ENCODE measurements around the gene SCAP.
A peak's percentile ranks its signal among the peaks of the same experiment; 100 is the strongest.

Gene SCAP

DNA sequence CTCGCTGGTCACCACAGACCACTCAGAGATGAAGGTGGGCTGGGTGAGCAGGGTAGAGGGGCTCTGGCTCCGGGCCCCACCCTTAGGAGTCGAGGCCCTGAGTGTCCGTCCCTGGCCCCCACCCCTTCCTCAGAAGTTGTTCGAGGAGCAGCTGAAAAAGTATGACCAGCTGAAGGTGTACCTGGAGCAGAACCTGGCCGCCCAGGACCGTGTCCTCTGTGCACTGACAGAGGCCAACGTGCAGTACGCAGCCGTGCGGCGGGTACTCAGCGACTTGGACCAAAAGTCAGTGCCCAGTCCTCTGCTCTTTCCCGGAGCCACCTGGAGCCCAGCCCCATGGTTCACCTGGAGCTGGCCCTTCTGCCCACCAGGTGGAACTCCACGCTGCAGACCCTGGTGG is 66.5 kb downstream of the SCAP start:
- Mint-ChIP-seq H3K9me3 (no peaks in the 10 kb centered on the region), H3K36me3 (ENCODE audit: low read depth) (peaks cover 10% of the 10 kb centered on the region), H3K4me1 (no peaks in the 10 kb centered on the region), H3K27ac (no peak overlapping the region), H3K4me3 (no peak overlapping the region), H3K27me3 (no peaks in the 10 kb centered on the region)
- ATAC-seq, result no peak
- DNase-seq, result no peak

DNA sequence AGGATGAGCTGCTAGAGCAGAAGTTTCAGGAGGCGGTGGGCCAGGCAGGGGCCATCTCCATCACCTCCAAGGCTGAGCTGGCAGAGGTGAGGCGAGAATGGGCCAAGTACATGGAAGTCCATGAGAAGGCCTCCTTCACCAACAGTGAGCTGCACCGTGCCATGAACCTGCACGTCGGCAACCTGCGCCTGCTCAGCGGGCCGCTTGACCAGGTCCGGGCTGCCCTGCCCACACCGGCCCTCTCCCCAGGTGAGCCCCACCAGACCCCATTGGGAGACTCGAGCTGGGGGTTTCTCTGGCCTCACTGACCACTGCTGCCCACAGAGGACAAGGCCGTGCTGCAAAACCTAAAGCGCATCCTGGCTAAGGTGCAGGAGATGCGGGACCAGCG is 66.9 kb downstream of the SCAP start:
- no peak overlapping the region for H3K4me3 Mint-ChIP-seq
- no peaks in the 10 kb centered on the region for H3K4me1 Mint-ChIP-seq
- ATAC-seq, result no peak
- DNase-seq, result no peak
- no peaks in the 10 kb centered on the region for H3K27me3 Mint-ChIP-seq
- peaks cover 10% of the 10 kb centered on the region for H3K36me3 Mint-ChIP-seq (ENCODE audit: low read depth)
- H3K9me3 Mint-ChIP-seq, result no peaks in the 10 kb centered on the region
- no peak overlapping the region for H3K27ac Mint-ChIP-seq

DNA sequence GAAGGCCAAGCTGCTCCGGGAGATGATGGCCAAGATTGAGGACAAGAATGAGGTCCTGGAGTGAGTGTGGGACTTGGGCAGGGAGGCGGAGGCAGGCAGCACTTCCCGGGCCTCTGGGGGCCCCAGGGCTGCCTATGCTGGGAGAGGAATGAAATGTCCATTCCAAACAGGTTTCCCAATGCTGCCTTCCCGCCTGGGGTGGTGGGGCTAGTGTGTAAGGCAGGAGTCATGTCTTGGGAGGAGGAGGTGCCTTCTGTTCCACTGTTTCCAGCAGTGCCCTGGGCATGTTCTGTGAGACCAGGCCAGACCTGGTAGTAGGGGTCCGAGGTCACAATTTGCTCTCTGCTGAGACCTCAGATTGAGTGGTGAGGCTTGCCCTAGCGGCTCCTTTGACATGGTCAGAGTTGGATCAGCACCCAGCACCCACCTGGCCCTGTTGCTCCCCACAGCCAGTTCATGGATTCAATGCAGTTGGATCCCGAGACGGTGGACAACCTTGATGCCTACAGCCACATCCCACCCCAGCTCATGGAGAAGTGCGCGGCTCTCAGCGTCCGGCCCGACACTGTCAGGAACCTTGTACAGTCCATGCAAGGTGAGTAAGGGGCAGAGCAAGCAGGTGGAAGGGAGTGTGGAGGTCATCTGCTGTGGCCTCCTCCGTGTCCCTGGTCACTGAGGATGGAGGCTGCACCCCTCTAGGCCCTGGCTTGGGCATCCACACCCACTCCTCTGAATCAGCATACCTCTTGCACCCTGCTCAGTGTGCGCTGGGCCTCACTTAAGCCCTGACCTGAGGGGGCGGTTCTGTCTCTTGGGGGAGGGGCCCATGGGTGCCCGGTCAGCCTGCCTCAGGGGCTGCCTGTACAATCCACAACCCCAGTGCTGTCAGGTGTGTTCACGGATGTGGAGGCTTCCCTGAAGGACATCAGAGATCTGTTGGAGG is 67.6 kb downstream of the SCAP start:
- ATAC-seq (no peak), DNase-seq (no peak)
- Mint-ChIP-seq H3K36me3 (ENCODE audit: low read depth) (peaks cover 7% of the 10 kb centered on the region), H3K9me3 (no peaks in the 10 kb centered on the region), H3K4me3 (no peak overlapping the region), H3K4me1 (no peaks in the 10 kb centered on the region), H3K27me3 (no peaks in the 10 kb centered on the region), H3K27ac (peak overlapping the region; percentile 22)

- Mint-ChIP-seq H3K9me3 (no peaks in the 10 kb centered on the region), H3K36me3 (ENCODE audit: low read depth) (peaks cover 4% of the 10 kb centered on the region), H3K27me3 (no peaks in the 10 kb centered on the region), H3K4me3 (no peak overlapping the region), H3K4me1 (no peaks in the 10 kb centered on the region), H3K27ac (no peak overlapping the region)
- DNase-seq, result no peak
- ATAC-seq, result no peak
Observed at GRCh38 chr3:47407237-47407636, 68.5 kb downstream of the SCAP start.

DNA sequence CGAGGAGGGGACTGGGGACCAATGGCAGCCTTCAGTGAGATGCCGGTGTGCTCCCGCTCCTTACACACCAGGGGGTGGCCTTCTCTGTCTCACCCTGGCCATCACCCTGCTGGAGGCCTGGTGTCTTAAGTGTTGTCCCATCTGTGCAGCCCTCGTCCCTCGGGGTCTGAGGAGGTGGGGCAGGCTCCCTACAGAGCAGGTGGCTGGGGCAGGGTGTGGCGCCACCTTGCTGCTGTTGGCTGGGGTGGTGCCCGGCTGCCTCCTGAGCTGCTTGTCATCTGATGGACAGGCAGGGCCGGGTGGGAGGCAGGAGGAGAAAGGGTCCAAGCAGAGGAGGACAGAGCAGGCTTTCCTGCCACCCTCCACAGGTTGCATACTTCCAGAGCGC is 69.0 kb downstream of the SCAP start:
- no peak overlapping the region for H3K27ac Mint-ChIP-seq
- no peak for DNase-seq
- H3K27me3 Mint-ChIP-seq, result no peaks in the 10 kb centered on the region
- no peak for ATAC-seq
- no peaks in the 10 kb centered on the region for H3K9me3 Mint-ChIP-seq
- H3K36me3 Mint-ChIP-seq (ENCODE audit: low read depth), result peaks cover 4% of the 10 kb centered on the region
- no peaks in the 10 kb centered on the region for H3K4me1 Mint-ChIP-seq
- H3K4me3 Mint-ChIP-seq, result no peak overlapping the region

GRCh38 chr3:47405820-47406761 is 69.7 kb downstream of the SCAP start:
- Mint-ChIP-seq H3K27me3 (no peaks in the 10 kb centered on the region), H3K4me1 (no peaks in the 10 kb centered on the region), H3K9me3 (no peaks in the 10 kb centered on the region), H3K27ac (no peak overlapping the region), H3K4me3 (no peak overlapping the region), H3K36me3 (ENCODE audit: low read depth) (peaks cover 4% of the 10 kb centered on the region)
- ATAC-seq, result no peak
- no peak for DNase-seq

GRCh38 chr3:47404955-47405790 is 70.6 kb downstream of the SCAP start:
- H3K36me3 Mint-ChIP-seq (ENCODE audit: low read depth), result peaks cover 4% of the 10 kb centered on the region
- no peaks in the 10 kb centered on the region for H3K27me3 Mint-ChIP-seq
- no peaks in the 10 kb centered on the region for H3K9me3 Mint-ChIP-seq
- H3K4me3 Mint-ChIP-seq, result no peak overlapping the region
- no peaks in the 10 kb centered on the region for H3K4me1 Mint-ChIP-seq
- no peak overlapping the region for H3K27ac Mint-ChIP-seq
- ATAC-seq (no peak), DNase-seq (no peak)

GRCh38 chr3:47404431-47404876 is 71.3 kb downstream of the SCAP start:
- peaks cover 4% of the 10 kb centered on the region for H3K36me3 Mint-ChIP-seq (ENCODE audit: low read depth)
- no peak for ATAC-seq
- no peak for DNase-seq
- no peak overlapping the region for H3K27ac Mint-ChIP-seq
- no peaks in the 10 kb centered on the region for H3K9me3 Mint-ChIP-seq
- no peak overlapping the region for H3K4me3 Mint-ChIP-seq
- no peaks in the 10 kb centered on the region for H3K4me1 Mint-ChIP-seq
- H3K27me3 Mint-ChIP-seq, result no peaks in the 10 kb centered on the region

DNA sequence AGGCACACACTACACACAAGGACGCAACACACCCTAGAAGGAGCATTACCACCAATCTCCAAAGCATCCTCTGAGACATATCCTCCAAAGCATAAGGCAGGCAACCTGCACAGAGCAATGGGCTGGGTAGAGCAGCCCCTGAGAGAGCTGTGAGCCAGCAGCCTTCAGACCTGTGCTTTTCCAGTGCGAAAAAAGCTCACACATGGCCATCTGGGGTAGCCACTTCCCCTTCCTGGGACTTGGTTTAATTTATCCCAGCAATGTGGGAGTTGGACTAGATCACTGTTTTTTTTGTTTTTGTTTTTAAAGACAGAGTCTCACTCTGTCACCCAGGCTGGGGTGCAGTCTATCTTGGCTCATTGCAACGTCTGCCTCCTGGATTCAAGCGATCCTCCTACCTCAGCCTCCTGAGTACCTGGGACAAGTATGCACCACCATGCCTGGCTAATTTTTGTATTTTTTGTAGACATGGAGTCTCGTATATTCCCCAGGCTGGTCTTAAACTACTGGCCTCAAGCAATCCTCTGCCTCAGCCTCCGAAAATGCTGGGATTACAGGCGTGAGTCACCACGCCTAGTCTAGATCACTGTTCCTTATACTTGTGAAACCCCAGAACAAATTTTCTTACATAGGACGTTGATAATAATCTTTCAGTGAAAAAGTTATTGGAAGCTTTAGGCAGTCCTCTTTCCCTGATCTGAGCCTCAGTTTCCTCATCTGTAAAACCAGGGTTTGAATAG is 76.0 kb downstream of the SCAP start:
- Mint-ChIP-seq H3K27ac (no peak overlapping the region), H3K4me3 (no peak overlapping the region), H3K27me3 (no peaks in the 10 kb centered on the region), H3K36me3 (ENCODE audit: low read depth) (peaks cover 14% of the 10 kb centered on the region), H3K9me3 (no peaks in the 10 kb centered on the region), H3K4me1 (peaks cover 5% of the 10 kb centered on the region)
- DNase-seq (no peak), ATAC-seq (no peak)

GRCh38 chr3:47399016-47399415 is 76.7 kb downstream of the SCAP start:
- no peak for ATAC-seq
- Mint-ChIP-seq H3K27ac (no peak overlapping the region), H3K36me3 (ENCODE audit: low read depth) (peaks cover 14% of the 10 kb centered on the region), H3K9me3 (no peaks in the 10 kb centered on the region), H3K4me1 (peaks cover 6% of the 10 kb centered on the region), H3K4me3 (no peak overlapping the region), H3K27me3 (no peaks in the 10 kb centered on the region)
- DNase-seq, result no peak

DNA sequence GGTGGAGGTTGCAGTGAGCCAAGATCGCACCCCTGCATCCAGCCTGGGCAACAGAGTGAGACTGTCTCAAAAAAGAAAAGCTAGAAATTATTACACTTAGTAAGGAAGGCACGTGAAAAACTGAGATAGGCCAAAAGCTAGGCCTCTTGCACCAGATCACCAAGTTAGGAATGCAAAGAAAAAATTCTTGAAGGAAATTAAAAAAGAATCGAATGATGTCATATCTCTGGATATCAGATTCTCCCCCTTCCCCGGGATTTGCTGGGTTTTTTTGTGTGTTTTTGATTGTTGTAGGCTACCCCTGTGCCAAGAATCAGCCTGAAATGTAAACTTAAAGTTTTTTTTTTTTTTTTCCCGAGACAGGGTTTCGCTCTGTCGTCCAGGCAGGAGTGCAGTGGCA is 77.5 kb downstream of the SCAP start:
- Mint-ChIP-seq H3K27ac (no peak overlapping the region), H3K36me3 (ENCODE audit: low read depth) (peaks cover 14% of the 10 kb centered on the region)

DNA sequence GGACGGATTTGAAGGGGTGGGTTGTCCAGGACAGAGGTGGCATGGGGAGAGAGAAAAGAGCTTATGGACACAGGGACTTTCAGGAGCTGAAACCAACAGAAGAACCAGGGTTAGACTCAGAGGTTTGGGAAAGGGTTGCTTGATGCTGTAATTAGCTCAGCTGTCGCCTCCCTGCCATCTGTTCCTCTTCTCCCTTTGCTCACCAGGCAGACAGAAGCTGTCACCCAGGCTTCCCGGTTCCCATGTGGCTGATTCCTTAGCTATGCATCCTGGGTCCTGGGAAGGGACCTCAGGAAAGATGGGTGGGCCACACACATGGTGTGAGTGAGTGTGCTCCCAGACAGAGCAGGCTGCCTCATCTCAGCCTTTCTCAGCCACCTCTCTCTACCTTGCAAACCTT is 80.9 kb downstream of the SCAP start:
- peaks cover 11% of the 10 kb centered on the region for H3K4me1 Mint-ChIP-seq
- ATAC-seq (no peak), DNase-seq (no peak)
- H3K9me3 Mint-ChIP-seq, result no peaks in the 10 kb centered on the region
- H3K27me3 Mint-ChIP-seq, result no peaks in the 10 kb centered on the region
- H3K36me3 Mint-ChIP-seq (ENCODE audit: low read depth), result peaks cover 17% of the 10 kb centered on the region
- no peak overlapping the region for H3K4me3 Mint-ChIP-seq
- no peak overlapping the region for H3K27ac Mint-ChIP-seq

More for the DNA sequence above, 77.5 kb downstream of the SCAP start:
- DNase-seq, result no peak
- no peaks in the 10 kb centered on the region for H3K9me3 Mint-ChIP-seq
- no peak for ATAC-seq
- peaks cover 8% of the 10 kb centered on the region for H3K4me1 Mint-ChIP-seq
- no peaks in the 10 kb centered on the region for H3K27me3 Mint-ChIP-seq
- no peak overlapping the region for H3K4me3 Mint-ChIP-seq

DNA sequence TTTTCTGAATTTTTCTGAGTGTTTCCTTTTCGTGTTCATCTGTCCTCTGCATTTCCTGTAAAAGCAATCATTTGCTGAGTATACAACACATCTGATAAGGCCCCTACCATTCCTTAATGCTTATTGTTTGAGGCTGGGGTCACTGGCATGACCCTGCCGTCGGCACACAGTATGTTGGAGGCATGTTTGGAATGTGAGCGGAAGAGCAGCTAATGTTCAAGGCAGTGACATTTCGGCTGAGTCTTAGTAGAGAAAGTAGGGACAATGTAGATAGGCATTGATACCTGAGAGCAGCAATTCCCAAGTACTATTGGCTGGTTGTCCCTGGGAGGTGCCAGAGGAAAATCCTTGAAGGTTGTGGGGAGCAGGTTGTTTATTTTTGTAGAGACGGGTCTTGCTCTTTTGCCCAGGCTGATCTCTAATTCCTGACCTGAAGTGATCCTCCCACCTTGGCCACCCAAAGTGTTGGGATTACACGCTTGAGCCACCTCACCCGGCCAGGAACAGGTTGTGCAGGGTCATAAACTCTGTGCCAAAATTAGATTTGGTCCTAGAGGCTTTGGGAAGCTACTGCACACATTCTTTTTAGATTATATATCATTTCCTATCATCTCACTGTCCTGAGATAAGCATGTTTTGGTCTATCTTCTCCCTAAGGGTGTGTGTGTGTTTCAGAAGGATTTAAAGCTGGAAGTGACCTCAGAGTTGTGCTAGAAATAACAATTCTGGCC is 81.4 kb downstream of the SCAP start:
- H3K4me3 Mint-ChIP-seq, result no peak overlapping the region
- no peaks in the 10 kb centered on the region for H3K9me3 Mint-ChIP-seq
- ATAC-seq, result no peak
- H3K27me3 Mint-ChIP-seq, result no peaks in the 10 kb centered on the region
- H3K36me3 Mint-ChIP-seq (ENCODE audit: low read depth), result peaks cover 15% of the 10 kb centered on the region
- H3K4me1 Mint-ChIP-seq, result peaks cover 11% of the 10 kb centered on the region
- no peak for DNase-seq
- H3K27ac Mint-ChIP-seq, result no peak overlapping the region

Measured in activated naive CD8-positive, alpha-beta T cell treated with anti-CD3 and anti-CD28 coated beads, Interleukin-2, amount 50 U/mL, for 24 hours (primary cell).